Fibroblast of the conjunctiva (primary cell): ENCODE measurements around the gene TEX22.

Experiments
- DNase-seq: peaks from one replicate; pipeline ENCODE4 v3.0.0-alpha.2; 2010; ENCODE audit warnings: low read depth

The TEX22 gene

DNA sequence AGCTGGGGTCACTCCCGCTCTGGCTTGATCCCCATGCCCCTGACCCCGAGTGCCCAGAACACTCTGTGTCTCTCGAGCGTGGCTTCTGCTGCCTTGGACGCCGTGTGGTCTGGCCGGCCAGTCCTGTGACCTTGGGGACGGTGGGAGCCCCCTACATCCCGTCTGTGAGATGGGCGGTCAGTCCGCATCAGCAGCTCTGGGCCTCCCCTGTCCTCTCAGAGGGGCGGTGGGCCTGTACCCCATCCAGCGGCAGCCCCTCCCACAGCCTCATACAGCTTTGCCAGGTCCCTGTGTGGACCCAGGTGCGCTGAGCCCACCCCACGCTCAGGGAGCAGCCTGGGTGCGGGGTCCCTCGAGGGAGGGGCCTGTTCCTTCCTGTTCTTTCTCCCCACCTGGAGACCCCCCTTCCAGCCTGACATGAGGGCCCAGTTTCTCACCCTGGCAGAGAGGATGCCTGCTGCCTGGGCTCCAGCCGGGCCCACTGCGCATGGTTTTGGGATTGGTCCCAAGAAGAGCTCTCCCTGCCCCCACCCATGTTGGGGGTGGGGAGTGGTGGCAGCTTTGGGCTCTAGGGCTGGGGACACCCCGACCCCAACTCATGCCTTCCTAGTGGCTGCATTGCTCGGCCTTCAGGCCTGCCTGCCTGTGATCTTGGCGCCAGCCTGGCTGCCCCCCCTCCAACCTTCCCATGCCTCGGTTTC lies 22.8 kb downstream of the TEX22 start:
- no peak for DNase-seq

DNA sequence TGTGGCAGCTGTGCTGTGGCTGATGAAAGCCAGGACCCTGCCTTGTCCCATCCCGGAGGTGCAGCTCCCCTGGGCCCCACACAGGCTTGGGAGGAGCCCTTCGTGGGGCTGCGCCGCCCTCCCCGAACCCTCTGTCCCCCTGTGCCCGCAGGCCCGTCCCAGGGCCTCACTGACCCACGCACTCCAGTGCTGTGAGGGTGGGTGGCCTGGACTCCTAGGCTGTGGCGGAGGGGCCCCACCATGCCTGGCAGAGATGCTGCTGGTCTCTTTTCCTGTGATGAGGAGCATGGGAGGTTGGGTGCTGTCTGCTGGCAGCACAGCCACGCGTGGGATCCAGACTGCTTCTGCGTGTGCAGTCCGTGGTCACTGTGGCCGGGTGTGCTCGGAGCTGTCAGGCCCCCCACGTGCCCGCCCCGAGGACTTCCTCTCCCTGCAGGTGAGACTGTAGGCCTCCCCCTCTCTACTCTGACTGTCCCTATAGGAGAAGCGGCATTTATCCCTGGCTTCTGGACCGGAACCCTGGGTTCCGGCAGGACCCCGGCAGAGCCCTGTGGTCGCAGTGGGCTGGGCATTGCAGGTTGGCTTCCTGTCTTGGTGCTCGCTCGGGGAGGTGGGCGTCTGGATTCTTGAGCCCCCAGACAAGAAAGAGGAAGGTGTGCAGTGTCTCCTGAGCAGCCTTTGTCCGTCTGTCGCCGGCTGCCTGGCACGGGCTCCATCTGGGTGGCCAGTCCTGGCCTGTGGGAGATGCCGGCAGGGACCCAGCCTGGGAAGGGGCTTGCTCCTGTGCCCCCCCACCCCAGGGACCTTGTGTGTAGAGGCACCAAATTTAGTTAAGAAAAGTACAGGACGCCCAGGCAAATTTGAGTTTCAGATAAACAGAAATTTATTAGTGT lies 23.6 kb downstream of the TEX22 start:
- DNase-seq: no peak

DNA sequence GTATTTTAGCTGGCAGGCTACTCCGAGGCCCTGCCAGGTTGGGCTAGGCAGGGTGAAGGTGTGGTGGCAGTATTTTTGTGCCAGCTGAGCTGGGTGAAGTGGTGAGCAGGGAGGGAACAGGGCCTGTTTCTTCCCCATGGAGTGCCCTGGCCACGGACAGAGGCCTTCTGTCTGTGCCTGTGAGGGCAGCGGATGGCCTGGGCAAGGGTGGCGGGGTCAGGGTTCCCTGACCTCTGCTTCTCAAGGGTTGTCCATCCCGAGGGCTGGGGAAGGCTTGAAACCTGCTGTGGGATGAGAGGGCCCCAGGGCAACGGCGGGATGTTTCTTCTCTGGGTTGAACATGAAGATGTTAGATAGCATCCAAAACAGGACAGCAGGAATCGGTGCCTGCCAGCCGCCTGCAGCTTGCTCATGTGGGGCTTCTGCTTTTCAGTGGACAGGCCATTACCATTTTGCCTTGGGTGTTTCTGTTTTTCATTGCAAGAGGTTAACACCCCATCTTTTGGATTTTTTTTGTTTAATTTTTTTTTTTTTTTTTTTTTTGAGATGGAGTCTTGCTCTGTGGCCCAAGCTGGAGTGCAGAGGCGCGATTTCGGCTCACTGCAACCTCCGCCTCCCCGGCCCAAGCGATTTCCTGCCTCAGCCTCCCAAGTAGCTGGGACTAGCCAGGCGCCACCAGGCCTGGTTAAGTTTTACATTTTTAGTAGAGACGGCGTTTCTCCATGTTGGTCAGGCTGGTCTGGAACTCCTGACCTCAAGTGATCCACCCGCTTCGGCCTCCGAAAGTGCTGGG lies 24.6 kb downstream of the TEX22 start:
- no peak for DNase-seq

DNA sequence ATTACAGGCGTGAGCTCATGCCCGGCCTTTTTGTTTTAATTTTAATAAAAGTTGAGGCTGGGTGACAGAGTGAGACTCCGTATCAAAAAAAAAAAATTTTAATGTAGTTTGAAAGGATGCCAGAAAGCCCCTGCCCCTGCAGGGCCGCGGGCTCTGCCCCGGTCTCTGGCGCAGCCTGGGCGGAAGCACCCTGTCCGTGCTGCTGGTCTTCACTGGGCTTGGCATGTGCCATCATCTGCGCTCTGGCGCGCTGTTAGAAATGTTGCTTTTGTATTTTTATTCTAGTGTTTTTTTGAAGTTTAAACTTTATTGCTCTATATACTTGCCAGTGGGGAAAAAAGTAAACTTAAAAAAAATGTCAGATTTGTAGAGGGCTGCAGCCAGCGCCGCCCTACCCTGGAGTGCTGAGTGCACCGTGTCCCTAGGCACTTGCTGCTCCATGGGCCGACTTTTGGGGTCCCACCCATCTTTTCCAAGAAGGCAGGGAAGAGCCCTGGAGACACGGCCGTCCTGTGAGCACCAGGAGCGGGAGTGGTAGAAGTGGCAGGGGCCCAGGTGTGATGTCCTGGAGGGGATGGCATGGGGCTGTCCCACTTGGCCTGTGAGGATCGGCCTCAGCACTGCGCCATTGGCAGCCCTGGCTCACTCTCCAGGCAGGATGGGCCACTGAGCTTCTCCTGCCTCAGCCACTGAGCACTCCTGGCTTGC lies 25.3 kb downstream of the TEX22 start:
- DNase-seq: no peak

DNA sequence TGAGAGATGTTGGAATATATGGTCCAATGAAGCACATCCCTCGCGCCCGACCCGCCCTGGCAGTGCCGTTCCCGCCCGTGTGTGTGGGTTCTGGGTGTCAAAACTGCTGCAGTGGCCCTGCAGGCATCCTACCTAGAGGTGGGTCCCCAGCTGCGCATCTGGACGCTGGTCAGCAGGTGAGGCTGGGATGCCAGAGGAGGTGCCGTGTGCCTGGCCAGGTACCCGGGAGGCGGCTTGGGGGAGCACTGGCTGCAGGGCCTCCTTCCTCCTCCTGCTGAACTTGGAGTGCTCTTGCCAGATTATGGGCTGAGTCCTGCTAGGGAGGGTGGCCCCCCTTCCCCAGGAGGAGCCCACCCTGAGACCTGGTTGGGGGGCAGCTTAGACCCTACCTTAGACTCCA lies 26.5 kb downstream of the TEX22 start:
- no peak for DNase-seq

- DNase-seq: no peak
Measured at GRCh38 chr14:105425823-105426247, 27.5 kb downstream of the TEX22 start.

GRCh38 chr14:105426416-105427130 lies 28.2 kb downstream of the TEX22 start:
- no peak for DNase-seq

DNA sequence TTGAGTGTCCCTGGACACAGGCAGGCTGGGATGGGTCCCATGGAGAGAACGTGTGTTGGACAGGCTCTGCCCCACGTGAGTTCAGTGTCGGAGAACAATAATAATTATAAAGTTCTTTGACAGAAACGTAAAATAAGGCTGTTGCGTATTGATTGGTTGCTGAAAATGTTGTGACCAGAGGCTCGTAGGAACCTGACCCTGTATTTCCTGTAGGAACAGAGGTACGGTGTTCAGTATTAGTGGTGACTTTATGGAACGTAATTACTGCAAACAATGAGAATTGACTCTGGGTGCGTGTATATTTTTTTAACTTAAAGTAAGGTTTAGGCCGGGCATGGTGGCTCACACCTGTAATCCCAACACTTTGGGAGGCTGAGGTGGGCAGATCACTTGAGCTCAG lies 29.1 kb downstream of the TEX22 start:
- no peak for DNase-seq

DNA sequence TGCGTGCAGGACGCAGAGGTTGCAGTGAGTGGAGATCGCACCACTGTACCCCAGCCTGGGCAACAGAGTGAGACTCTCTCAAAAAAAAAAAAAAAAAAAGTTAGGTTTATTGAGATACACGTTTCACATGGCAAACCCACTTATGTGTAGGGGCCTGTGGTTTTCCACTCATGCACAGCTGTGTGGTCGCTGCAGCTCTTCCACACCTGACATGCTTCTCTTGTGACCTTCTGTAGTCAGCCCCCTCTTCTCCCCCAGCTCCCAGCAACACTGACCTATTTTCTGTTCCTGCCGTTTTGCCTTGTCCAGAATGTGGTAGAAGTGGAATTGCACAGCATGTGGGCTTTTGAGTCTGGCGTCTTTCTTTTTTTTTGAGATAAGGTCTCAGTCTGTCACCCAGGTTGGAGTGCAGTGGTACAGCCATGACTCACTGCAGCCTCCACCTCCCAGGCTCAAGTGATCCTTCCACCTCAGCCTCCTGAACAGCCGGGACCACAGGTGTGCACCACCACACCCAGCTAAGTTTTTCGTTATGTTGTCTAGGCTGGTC lies 29.7 kb downstream of the TEX22 start:
- no peak for DNase-seq

DNA sequence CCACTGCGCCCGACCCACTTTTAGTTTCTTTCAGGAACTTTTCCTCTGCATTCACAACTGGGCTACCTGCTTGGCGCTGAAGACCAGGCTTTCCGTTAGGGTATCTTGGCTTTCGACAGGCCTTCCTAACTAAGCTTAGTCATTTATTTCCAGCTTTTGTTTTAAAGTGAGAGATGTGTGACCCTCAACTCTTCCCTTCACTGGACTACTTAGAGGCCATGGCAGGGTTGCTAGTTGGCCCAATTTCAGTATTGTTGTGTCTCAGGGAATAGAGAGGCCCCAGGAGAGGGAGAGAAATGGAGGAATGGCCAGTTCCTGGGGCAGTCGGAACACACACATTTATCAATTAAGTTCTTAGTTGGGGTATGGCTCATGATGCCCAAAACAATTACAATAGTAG lies 31.7 kb downstream of the TEX22 start:
- DNase-seq: no peak

DNA sequence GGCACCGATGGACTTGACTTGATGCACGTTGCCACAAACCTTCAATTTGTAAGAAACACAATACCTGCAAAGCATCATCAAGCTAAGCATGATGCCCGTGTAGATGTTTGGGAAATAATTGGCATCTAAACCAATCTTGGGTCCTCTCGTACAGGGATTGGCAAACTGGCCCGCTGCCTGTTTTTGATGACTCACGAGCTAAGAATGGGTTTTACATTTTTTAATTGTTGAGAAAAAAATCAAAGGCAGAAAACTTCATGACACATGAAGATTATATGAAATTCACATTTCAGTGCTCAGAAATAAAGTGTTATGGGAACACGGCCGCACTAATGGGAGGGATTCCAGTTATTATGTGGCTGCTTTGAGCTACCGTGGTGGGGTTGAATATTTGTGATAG lies 32.2 kb downstream of the TEX22 start:
- DNase-seq: peak; percentile 45

DNA sequence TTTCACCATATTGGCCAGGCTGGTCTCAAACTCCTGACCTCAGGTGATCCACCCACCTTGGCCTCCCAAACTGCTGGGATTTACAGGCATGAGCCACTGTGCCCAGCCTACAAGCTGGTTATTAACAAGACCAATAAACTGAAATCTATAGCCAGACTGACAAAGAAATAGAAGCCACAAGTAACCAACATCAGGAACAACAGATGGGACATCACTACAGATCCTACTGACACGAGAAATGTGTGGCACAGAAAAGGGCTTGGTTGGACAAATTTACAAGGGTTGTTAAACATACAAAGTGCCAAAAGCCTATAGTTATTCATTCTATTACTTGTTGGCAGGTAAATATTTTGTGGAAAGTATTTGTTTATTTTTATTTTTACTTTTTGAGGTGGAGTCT lies 32.9 kb downstream of the TEX22 start:
- DNase-seq: no peak

DNA sequence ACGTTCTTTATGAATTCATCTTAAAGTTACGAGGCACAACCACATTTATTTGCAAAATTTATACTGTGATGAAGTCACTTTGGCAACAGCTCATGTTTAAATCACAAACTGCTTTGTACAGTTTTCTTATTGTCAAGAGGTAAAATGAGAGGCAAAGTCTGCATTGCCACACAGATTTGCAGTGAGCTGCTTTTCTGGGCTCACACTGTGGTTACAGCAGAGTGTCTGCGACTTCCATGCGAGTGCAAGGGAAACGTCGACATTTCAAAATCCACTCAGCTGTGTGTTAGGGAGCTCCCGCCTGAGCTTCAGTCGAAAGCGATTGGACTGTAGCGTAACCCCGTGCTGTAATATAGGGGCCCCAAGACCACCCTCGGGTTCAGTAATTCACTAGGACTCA lies 34.3 kb downstream of the TEX22 start:
- DNase-seq: no peak

DNA sequence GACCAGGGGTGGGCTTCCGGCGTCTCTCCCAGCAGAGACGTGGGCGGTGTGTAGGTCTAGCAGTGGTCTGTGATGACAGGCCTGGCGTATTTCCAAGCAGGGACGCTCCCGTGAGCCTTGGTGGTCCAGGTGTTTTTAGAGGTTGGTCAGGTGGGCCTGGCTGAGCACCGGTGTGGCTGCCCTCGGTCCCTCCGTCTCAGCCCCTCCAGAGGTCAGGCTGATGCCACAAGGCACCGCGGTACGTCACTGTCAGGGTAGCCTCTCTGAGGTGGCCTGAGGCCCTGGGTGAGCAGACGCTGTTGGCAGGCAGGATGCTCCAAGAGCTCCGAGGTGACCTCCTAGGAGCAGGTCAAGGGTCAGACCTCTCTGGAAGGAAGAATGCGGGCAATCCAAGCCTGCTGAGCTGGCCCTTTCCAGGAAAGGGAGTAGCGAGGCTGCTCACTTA lies 34.8 kb downstream of the TEX22 start:
- no peak for DNase-seq

GRCh38 chr14:105436402-105436801 lies 38.1 kb downstream of the TEX22 start:
- no peak for DNase-seq

- no peak for DNase-seq
Measured at GRCh38 chr14:105436891-105437722, 38.8 kb downstream of the TEX22 start.

- no peak for DNase-seq
Measured at GRCh38 chr14:105437723-105438500, 39.6 kb downstream of the TEX22 start.

DNA sequence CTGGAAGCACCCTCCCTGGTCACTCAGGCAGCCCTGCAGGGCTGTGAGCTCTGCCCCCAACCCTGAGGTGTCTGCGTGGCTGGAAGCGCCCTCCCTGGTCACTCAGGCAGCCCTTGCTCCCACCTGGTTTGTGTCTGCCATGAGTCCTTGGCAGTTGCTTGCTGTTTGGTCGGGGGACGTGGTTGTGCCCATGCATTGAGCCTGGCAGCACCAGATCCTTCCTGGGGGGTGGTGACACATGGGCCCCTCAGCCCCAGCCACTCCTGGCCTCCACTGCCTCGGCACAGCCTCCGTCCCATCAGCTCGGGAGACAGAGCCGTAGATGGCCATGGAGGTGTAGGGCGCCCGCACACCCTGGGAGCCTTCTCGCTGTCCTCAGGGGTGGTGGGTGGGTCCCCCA lies 40.8 kb downstream of the TEX22 start:
- DNase-seq: no peak
